ENCODE results near the gene SUPT4H1.

DNA sequence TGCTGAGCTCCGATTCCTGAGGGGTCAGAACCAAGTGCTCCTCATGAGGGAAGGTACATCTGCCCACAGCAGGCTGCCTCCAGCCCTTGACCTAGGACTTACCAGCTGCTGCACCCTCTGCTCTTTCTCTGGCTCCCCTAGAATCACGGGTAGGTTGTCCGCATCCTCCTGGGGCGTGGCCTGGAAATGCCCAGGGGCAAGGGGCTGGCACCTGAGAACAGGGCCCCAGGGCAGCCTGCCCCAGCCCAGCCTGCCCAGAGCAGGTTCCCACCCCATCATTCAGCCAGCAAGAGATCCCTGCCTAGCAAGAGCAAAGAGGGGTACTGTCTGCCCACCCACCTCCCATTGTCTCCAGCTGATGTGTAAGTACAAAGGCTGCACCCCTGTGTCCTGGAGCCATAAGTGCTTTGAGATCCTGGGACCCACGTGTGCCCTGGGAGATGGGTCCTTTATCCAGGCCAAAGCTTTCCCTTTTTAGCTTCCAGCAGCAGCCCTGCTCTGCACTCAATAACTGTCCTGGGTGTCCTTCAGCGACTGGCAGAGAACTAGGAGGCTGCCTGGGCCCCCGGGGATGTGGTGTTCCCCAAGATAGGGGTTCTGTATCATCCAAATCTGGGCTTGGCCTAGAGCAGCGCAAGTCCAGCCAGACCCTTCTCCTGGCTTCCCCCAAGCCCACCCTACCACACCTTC, 28.5 kb downstream of the SUPT4H1 start:
- no peak for TF ChIP-seq POLR2A (IDR thresholded peaks at IDR 0.05)
- TF ChIP-seq, protein P1, sequence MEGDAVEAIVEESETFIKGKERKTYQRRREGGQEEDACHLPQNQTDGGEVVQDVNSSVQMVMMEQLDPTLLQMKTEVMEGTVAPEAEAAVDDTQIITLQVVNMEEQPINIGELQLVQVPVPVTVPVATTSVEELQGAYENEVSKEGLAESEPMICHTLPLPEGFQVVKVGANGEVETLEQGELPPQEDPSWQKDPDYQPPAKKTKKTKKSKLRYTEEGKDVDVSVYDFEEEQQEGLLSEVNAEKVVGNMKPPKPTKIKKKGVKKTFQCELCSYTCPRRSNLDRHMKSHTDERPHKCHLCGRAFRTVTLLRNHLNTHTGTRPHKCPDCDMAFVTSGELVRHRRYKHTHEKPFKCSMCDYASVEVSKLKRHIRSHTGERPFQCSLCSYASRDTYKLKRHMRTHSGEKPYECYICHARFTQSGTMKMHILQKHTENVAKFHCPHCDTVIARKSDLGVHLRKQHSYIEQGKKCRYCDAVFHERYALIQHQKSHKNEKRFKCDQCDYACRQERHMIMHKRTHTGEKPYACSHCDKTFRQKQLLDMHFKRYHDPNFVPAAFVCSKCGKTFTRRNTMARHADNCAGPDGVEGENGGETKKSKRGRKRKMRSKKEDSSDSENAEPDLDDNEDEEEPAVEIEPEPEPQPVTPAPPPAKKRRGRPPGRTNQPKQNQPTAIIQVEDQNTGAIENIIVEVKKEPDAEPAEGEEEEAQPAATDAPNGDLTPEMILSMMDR (IDR thresholded peaks at IDR 0.05) = no peak
- TF ChIP-seq EP300 (IDR thresholded peaks at IDR 0.05) = no peak
